ENCODE results near the gene CELF5.
"Not testable (repeated sequence)": the region's sequence is repeated elsewhere in the genome, so short reads cannot be mapped to it uniquely, and the experiment has no call there.

CELF5 gene

DNA sequence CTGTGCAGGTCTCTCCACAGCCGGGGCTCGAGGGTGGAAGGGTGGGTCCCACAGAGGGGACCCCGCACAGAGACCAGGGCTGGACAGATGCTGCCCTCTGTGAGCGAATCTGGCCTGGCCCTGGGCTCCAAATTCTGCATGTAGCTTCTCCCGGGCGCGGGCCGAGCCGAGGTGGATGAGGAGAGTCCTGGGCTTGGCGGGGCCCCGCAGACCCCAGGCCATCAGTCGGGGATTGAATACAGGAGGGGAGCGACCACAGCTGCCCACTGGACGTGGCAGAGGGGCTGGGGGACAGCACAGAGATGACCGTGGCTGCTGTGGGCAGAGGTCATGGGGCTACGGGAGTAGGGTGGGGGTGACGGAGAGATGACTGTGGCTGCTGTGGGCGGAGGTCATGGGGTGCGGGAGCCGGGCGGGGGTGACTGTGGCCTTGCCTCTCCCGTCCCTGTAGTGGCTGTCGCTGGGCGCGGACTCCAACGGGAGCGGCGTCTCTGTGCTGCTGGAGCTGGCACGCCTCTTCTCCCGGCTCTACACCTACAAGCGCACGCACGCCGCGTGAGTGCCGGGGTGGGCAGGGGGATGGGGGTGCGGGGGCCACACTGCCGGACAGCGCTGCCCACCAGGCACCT, 23.3 kb upstream of the CELF5 start:
- Histone ChIP-seq H2AFZ (ENCODE audit: low read length) (no peak overlapping the region), H3K4me1 (ENCODE audit: insufficient read depth, low read length, severe bottlenecking) (no peaks in the 10 kb centered on the region), H3K9me2 (ENCODE audit: low read depth, low read length) (no peaks in the 10 kb centered on the region), H4K20me1 (ENCODE audit: insufficient read depth, low read length) (no peaks in the 10 kb centered on the region), H3K4me3 (ENCODE audit: low read depth, low read length, poor library complexity, severe bottlenecking) (no peak overlapping the region), H3K4me2 (ENCODE audit: low read length) (no peak overlapping the region), H3K9me3 (ENCODE audit: low read length) (no peaks in the 10 kb centered on the region), H3K79me2 (ENCODE audit: insufficient read depth, low read length) (no peaks in the 10 kb centered on the region), H3K36me3 (ENCODE audit: insufficient read depth, low read length) (peaks cover 42% of the 10 kb centered on the region), H3K27ac (ENCODE audit: low read depth, low read length, poor library complexity, severe bottlenecking) (no peak overlapping the region), H3F3A (ENCODE audit: insufficient read depth, low read length) (no peaks in the 10 kb centered on the region), H3K27me3 (ENCODE audit: insufficient read depth, low read length) (no peaks in the 10 kb centered on the region), H3K9ac (ENCODE audit: low read length) (no peak overlapping the region)
- TF ChIP-seq, protein P1, sequence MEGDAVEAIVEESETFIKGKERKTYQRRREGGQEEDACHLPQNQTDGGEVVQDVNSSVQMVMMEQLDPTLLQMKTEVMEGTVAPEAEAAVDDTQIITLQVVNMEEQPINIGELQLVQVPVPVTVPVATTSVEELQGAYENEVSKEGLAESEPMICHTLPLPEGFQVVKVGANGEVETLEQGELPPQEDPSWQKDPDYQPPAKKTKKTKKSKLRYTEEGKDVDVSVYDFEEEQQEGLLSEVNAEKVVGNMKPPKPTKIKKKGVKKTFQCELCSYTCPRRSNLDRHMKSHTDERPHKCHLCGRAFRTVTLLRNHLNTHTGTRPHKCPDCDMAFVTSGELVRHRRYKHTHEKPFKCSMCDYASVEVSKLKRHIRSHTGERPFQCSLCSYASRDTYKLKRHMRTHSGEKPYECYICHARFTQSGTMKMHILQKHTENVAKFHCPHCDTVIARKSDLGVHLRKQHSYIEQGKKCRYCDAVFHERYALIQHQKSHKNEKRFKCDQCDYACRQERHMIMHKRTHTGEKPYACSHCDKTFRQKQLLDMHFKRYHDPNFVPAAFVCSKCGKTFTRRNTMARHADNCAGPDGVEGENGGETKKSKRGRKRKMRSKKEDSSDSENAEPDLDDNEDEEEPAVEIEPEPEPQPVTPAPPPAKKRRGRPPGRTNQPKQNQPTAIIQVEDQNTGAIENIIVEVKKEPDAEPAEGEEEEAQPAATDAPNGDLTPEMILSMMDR (IDR thresholded peaks at IDR 0.05; ENCODE audit: low read length): no peak
- TF ChIP-seq EZH2 (IDR thresholded peaks at IDR 0.05; ENCODE audit: borderline replicate concordance, low read length): no peak

DNA sequence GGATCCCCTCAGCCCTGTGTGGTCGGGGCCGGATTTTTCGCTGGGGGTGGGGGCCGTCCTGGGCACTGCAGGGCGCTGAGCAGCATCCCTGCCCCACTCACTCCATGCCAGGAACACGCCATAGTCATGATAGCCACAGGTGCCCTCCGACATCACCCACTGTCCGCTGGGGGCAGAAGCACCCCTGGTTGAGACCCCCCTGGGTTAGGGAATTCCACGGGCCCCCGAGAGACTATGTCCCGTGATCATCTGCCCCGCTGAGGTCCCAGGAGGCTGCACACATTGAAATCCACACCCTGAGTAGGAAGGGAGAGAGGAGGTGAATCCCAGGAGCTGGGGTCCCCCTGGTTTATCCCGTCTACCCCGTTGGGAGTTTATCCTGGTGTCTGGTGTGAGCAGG, 22.6 kb upstream of the CELF5 start:
- TF ChIP-seq, protein P1 (IDR thresholded peaks at IDR 0.05; ENCODE audit: low read length): no peak
- TF ChIP-seq EZH2 (IDR thresholded peaks at IDR 0.05; ENCODE audit: borderline replicate concordance, low read length): no peak

DNA sequence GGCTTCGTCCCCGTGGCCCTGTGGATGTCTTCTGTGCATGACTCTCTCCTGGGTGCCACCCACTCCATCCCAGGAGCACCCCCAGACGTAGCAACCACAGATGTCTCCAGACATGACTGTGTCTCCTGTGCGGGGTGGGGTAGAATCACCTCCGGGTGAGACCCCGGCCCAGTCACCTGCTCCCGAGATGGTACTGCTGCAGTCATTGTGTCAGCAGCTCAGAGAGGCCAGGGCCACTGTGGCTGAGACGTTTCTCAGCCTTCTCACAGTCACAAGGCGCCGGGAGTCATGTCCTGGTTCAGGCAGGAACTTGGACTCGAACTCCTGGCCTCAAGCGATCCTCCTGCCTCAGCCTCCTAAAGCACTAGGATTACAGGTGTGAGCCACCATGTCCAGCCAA, 22.1 kb upstream of the CELF5 start:
- no peaks in the 10 kb centered on the region for H4K20me1 ChIP-seq (ENCODE audit: insufficient read depth, low read length)
- H3K9ac ChIP-seq (ENCODE audit: low read length): no peak overlapping the region
- H3K4me2 ChIP-seq (ENCODE audit: low read length): no peak overlapping the region
- no peaks in the 10 kb centered on the region for H3K9me2 ChIP-seq (ENCODE audit: low read depth, low read length)
- H3K9me3 ChIP-seq (ENCODE audit: low read length): no peaks in the 10 kb centered on the region
- H3K4me1 ChIP-seq (ENCODE audit: insufficient read depth, low read length, severe bottlenecking): no peaks in the 10 kb centered on the region
- H3K79me2 ChIP-seq (ENCODE audit: insufficient read depth, low read length): no peaks in the 10 kb centered on the region
- H2AFZ ChIP-seq (ENCODE audit: low read length): no peak overlapping the region
- H3K36me3 ChIP-seq (ENCODE audit: insufficient read depth, low read length): peaks cover 42% of the 10 kb centered on the region
- H3K4me3 ChIP-seq (ENCODE audit: low read depth, low read length, poor library complexity, severe bottlenecking): no peak overlapping the region
- H3K27me3 ChIP-seq (ENCODE audit: insufficient read depth, low read length): no peaks in the 10 kb centered on the region
- no peaks in the 10 kb centered on the region for H3F3A ChIP-seq (ENCODE audit: insufficient read depth, low read length)
- TF ChIP-seq, protein P1 (IDR thresholded peaks at IDR 0.05; ENCODE audit: low read length): no peak
- TF ChIP-seq EZH2 (IDR thresholded peaks at IDR 0.05; ENCODE audit: borderline replicate concordance, low read length): no peak
- no peak overlapping the region for H3K27ac ChIP-seq (ENCODE audit: low read depth, low read length, poor library complexity, severe bottlenecking)

More for the DNA sequence above, 22.6 kb upstream of the CELF5 start:
- no peak overlapping the region for H2AFZ ChIP-seq (ENCODE audit: low read length)
- no peaks in the 10 kb centered on the region for H4K20me1 ChIP-seq (ENCODE audit: insufficient read depth, low read length)
- H3K9me3 ChIP-seq (ENCODE audit: low read length): no peaks in the 10 kb centered on the region
- no peaks in the 10 kb centered on the region for H3K27me3 ChIP-seq (ENCODE audit: insufficient read depth, low read length)
- H3K9me2 ChIP-seq (ENCODE audit: low read depth, low read length): no peaks in the 10 kb centered on the region
- H3K4me3 ChIP-seq (ENCODE audit: low read depth, low read length, poor library complexity, severe bottlenecking): no peak overlapping the region
- peaks cover 41% of the 10 kb centered on the region for H3K36me3 ChIP-seq (ENCODE audit: insufficient read depth, low read length)
- H3K4me2 ChIP-seq (ENCODE audit: low read length): no peak overlapping the region
- no peaks in the 10 kb centered on the region for H3K79me2 ChIP-seq (ENCODE audit: insufficient read depth, low read length)
- no peaks in the 10 kb centered on the region for H3K4me1 ChIP-seq (ENCODE audit: insufficient read depth, low read length, severe bottlenecking)
- no peaks in the 10 kb centered on the region for H3F3A ChIP-seq (ENCODE audit: insufficient read depth, low read length)
- H3K9ac ChIP-seq (ENCODE audit: low read length): no peak overlapping the region
- no peak overlapping the region for H3K27ac ChIP-seq (ENCODE audit: low read depth, low read length, poor library complexity, severe bottlenecking)

DNA sequence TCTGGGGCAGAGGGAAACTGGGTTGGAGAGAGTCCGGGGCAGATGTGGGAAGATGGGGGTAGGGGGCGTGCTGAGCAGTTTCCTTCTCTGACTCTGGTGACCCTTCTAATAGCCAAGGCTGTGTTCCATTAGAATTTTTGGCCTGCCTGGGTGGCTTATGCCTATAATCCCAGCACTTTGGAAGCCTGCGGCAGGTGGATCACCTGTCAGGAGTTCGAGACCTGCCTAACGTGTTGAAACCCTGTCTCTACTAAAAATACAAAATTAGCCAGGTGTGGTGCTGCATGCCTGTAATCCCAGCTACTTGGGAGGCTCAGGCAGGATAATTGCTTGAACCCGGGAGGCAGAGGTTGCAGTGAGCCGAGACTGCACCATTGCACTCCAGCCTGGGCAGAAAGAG, 21.6 kb upstream of the CELF5 start:
- H3K27ac ChIP-seq (ENCODE audit: low read depth, low read length, poor library complexity, severe bottlenecking); H3F3A ChIP-seq (ENCODE audit: insufficient read depth, low read length); H3K9ac ChIP-seq (ENCODE audit: low read length); H3K4me3 ChIP-seq (ENCODE audit: low read depth, low read length, poor library complexity, severe bottlenecking); H3K9me2 ChIP-seq (ENCODE audit: low read depth, low read length); H3K4me1 ChIP-seq (ENCODE audit: insufficient read depth, low read length, severe bottlenecking); H3K27me3 ChIP-seq (ENCODE audit: insufficient read depth, low read length); H3K79me2 ChIP-seq (ENCODE audit: insufficient read depth, low read length); H3K4me2 ChIP-seq (ENCODE audit: low read length); H4K20me1 ChIP-seq (ENCODE audit: insufficient read depth, low read length); H2AFZ ChIP-seq (ENCODE audit: low read length); H3K9me3 ChIP-seq (ENCODE audit: low read length): not testable (repeated sequence)
- H3K36me3 ChIP-seq (ENCODE audit: insufficient read depth, low read length): peaks cover 47% of the 10 kb centered on the region
